CD4-positive, alpha-beta T cell treated with Interferon alpha-2 for 1 hour (primary cell): ENCODE data around the gene BCAS1.
A peak's percentile ranks its signal among the peaks of the same experiment; 100 is the strongest.

Experiments
- DNase-seq, 2 donors: peaks; one replicate each; pipeline ENCODE4 v3.0.0-alpha.2; 2020 to 2022

Gene BCAS1

DNA sequence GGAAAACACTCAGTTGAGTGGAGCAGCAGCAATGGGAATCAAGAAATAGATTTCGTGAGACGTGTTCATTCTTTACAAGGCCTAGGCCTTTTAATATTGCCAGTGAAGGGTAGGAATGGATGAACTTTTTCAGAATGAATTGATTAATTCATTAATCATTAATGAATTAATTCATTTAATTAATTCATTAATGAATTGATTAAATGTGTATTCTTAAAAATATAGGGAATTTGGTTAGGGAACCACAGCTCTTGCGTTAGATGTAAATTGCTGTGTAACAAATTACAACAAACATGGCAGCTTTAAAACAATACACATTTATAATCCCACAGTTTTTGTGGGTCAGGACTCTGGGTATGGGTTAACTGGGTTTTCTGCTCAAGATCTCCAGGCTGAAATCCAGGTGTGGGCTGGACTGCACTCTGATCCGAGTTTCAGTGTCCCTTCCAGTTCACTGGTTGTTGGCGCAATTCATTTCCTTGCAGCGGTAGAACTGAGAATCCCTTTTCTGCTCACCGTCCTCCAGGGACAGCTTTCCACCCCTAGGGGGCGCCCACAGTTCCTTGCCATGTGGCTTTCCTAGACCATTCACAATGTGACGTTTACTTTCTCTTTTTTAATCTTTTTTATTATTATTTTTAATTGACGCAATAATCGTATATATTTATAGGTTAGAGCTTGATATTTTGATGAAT lies 32.8 kb upstream of the BCAS1 start:
- peak; percentile 58 to 67 for DNase-seq

- no peak for DNase-seq
Observed at GRCh38 chr20:54102543-54102942, 32.1 kb upstream of the BCAS1 start.

GRCh38 chr20:54100563-54100962 lies 30.2 kb upstream of the BCAS1 start:
- DNase-seq: no peak

- no peak for DNase-seq
Observed at GRCh38 chr20:54099894-54100293, 29.5 kb upstream of the BCAS1 start.

DNA sequence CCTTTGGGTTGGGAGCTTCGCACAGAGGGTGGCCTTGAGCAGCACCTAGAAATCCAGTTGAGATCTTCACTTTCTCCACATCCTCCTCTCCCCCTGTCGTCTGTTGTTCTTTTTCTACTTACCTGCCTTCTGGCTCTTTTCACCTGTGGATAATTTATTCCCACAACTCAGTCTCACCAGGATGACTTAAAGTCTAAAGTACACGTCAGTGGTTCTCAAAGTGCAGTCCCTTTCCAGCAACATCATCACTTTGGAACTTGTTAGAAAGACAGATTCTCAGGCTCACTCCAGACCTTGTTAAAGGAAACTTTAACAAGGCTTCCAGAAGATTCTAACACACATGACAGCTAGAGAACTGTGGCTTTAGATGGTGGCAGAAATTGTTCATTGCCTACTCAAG lies 27.7 kb upstream of the BCAS1 start:
- no peak for DNase-seq

DNA sequence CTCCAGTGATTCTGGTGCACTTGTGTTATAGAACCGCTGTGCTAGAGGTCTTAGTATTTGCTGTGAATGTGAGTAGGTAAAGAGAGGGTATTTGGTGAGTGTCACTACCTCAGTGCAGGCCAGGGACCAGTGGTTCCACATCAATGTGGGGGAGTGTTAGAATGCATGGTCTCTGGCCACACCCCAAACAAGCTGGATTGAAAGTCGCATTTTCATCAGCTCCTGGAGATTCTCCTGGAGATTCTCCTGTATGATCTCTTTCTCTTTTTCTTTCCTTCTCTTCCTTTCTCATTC lies 26.8 kb upstream of the BCAS1 start:
- no peak for DNase-seq

GRCh38 chr20:54095824-54096223 lies 25.4 kb upstream of the BCAS1 start:
- no peak for DNase-seq

DNA sequence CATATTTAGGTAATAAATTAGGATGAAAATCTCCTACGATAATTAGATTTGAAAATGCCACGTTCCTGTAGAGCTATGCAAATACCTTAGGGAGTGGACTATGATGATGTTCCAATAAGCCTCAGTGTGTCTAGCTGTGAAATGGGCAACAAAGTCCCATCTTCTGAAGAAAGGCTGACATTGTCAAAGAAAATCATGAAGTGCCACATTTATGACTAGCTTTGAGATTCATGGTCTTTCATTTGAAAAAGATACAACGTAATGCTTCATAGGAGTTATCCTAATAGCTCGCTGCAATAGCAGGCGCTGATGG lies 23.8 kb upstream of the BCAS1 start:
- DNase-seq: no peak

DNA sequence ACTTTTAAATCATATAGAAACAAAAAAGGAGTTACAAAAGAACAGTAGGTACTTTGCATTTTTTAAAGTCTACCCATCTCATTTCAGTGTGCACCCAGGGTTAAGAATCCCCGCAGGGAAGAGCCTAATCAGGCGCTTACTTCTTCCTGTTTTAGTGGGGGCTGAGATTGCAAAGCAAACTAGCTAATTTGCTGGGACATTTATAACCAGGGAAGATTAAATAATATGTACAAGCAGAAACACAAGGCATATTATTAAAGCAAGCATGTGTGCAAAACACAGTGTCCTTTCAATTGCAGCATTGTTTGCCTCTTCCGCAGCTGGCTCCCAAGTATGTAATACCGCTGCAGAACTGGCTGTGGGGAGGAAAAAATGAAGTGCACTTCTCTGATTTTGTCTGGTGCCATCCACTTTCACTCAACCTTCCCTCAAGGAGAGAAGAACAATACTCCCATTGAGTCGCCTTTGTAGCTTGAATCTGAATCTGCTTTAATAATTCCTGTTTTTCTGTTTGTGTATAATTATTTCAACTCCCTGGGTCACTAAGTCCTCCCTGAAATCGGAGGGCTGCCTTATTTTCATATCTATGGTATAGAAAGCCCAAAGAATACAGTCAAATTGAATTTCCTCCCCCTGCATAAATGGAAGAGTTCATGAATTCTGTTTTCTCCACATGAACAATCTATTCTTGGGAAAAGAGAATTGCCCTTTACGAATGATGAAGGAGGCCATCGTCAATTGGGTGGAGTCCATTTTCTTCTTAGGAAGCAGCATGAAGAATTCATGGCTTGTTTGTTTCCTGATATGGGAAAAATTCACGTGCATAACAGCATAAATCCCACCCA lies 23.3 kb upstream of the BCAS1 start:
- DNase-seq: no peak

GRCh38 chr20:54092021-54092420 lies 21.6 kb upstream of the BCAS1 start:
- DNase-seq: no peak

GRCh38 chr20:54091120-54091480 lies 20.7 kb upstream of the BCAS1 start:
- no peak for DNase-seq

DNA sequence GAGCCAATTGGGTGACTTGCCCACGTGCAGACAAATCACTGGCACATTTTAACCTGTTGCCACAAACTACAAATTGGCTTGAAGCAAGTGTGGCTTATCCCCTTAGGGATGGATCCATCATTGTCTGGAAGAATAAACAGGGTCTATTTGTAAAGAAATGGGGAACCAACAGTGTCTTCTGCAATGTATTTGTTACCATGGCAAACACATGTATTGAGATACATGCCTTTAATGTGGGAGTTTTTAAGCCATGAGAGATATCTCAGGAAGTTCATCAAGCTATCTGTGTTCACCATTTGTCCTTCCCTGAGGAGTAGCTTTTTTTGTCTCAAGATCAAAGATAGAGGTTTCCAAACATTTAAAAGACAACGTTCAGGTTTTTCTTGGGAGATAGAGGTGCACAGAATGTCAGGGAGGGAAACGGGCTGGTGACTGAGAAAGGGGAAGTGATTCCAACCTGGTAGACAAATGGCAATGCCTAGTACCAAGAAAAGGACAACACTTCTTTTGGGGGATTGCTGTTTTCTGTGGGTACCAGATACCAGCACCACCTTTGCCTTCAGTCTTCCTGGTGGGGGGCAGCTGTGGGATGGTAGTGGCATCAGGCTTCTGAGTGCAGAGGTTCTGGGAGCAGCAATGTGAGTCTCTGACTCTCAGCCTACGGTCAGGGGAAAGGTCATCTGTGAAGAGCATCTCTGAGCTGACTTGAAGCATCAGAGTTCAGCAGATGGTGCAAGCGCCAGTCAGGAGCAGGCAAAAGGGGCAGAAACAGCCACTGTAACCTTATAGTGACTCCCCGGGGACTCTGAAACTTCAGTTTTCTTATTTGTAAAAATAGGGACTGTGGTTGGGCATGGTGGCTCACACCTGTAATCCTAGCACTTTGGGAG lies 20.1 kb upstream of the BCAS1 start:
- no peak for DNase-seq

- no peak for DNase-seq
Observed at GRCh38 chr20:54088430-54088829, 18.0 kb upstream of the BCAS1 start.

GRCh38 chr20:54086507-54087039 lies 16.2 kb upstream of the BCAS1 start:
- DNase-seq: no peak

GRCh38 chr20:54085910-54086309 lies 15.5 kb upstream of the BCAS1 start:
- no peak for DNase-seq

DNA sequence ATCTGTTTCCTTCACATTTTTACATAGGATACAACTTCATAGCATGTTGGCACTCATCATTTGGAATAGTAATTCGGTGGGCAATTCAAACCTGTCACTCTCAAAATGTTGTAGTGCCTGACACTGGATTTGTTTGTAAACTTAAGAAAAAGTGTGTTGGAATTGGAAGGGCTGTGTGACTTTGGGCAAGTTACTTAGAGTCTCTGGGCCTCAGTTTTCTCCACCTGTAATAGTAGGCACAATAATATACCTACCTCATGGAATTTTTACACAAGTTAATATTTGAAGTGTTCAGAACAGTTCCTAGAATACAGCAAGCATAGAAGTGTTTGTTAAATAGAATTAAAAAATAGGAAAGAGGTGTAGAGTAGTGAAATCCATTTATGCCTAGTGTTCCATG lies 15.0 kb upstream of the BCAS1 start:
- no peak for DNase-seq

GRCh38 chr20:54084727-54085388 lies 14.5 kb upstream of the BCAS1 start:
- no peak for DNase-seq

GRCh38 chr20:54084193-54084592 lies 13.8 kb upstream of the BCAS1 start:
- no peak for DNase-seq

GRCh38 chr20:54083459-54083858 lies 13.1 kb upstream of the BCAS1 start:
- no peak for DNase-seq

DNA sequence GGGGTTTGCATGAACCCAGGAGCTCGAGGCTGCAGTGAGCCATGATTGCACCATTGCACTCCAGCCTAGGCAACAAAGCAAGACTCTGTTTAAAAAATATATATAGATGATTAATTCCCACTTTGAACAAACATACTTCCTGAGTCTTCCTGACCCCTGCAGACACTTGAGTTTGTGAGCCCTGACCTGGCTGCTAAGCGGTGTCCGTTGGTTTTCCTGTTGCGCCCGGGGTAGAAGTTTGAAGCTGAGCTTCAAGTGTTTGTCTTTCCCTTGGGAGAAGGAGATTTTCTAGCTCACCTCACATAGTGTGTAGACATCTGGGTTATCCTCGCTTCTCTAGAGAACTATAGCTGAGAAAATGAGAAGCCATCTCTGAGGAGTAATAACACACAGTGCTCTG lies 11.7 kb upstream of the BCAS1 start:
- DNase-seq: no peak

DNA sequence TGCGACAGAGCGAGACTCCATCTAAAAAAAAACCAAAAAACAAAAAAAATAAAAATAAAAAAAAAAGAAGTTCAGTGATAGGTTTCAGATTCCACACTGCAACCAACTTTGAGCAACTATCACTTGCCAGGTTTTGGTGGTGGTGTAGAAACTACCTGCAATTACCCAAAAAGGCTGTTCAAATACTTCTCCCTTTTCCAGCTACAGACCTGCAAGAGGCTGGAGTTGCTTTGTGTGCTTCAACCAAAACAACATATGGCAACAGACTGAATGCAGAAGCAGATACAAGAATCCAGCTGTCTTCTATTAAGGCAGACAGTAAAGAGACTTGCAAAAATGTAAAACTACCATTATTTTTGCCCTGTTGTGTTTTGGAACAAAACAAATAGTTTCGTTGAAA lies 9.3 kb upstream of the BCAS1 start:
- no peak for DNase-seq

GRCh38 chr20:54078296-54078984 lies 8.0 kb upstream of the BCAS1 start:
- DNase-seq: peak; percentile 18 to 43

DNA sequence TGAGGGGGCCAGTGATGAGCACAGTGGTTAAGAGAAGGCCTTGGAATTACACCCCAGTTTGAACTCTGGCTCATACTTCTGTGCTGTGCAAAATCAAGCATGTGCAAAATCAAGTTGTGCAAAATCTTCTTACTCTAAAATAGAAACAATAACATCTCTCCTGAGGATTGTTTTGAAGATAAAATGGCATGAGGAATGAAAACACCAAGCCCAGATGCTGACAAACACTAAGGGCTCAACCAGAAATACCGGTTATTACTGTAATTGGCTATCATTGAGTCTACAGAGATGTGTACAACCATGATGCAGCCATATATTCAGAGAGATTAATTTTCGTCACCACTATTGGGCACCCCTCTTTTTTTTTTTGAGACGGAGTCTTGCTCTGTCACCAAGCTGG lies 5.9 kb upstream of the BCAS1 start:
- no peak for DNase-seq
